Stomach (tissue), 9 donors: ENCODE results near the gene KPNA6. TPM values are rescaled to one million over a fixed set of nuclear protein-coding genes. Genes with fewer than 3 reads are reported as not detected.
"Not testable (repeated sequence)": the region's sequence is repeated elsewhere in the genome, so short reads cannot be mapped to it uniquely, and the experiment has no call there.

Source experiments
- DNase-seq, 2 donors: peaks; one replicate each; pipeline versions ENCODE4 v3.0.0 to v3.0.0-alpha.2; 2013 to 2019
- H3K27ac ChIP-seq, 5 donors: fragments of 200-600 bp in 4 of 5; sonication (generic) in 4 of 5; one replicate each; pipeline ENCODE4 v1.5.1; 2013 to 2019; ENCODE audit warnings: mild to moderate bottlenecking in 1 of 5, moderate library complexity in 1 of 5
- H3K27me3 ChIP-seq, 3 donors: fragments of 200-600 bp; sonication (generic); one replicate each; pipeline ENCODE4 v1.5.1; 2017 to 2019; ENCODE audit warnings: mixed run types in 1 of 3
- H3K36me3 ChIP-seq, 4 donors: fragments of 200-600 bp; sonication (generic); 1 replicate in 3 of 4; 2 replicates in 1 of 4; pipeline ENCODE4 v1.5.1; 2016 to 2019
- H3K4me1 ChIP-seq, 4 donors: fragments of 200-600 bp; sonication (generic); one replicate each; pipeline ENCODE4 v1.5.1; 2016 to 2019
- H3K4me3 ChIP-seq, 4 donors: fragments of 200-600 bp; sonication (generic) in 3 of 4; one replicate each; pipeline ENCODE4 v1.5.1; 2016 to 2019; ENCODE audit warnings: mild to moderate bottlenecking in 1 of 4
- H3K9me3 ChIP-seq, 4 donors: fragments of 200-600 bp; sonication (generic); one replicate each; pipeline ENCODE4 v1.5.1; 2016 to 2019
- CTCF ChIP-seq, 7 experiments: fragments of 450-650 bp in 4 of 7; fragments of 200-600 bp in 3 of 7; sonication (generic) in 3 of 7; IDR thresholded peaks; one replicate each; pipeline ENCODE4 v1.5.1; 2016 to 2019; ENCODE audit warnings: antibody characterized with exemption in 7 of 7, control low read depth in 2 of 7, mild to moderate bottlenecking in 1 of 7
- EP300 ChIP-seq: sonication (generic); formaldehyde crosslinking; IDR thresholded peaks from one replicate; pipeline ENCODE4 v1.6.1; 2017; ENCODE audit warnings: antibody characterized with exemption
- POLR2A ChIP-seq, 4 donors: fragments of 450-650 bp; IDR thresholded peaks; one replicate each; pipeline ENCODE4 v1.6.1; 2016; ENCODE audit warnings: antibody characterized with exemption in 4 of 4, control low read depth in 2 of 4, mild to moderate bottlenecking in 1 of 4, moderate library complexity in 1 of 4
- POLR2AphosphoS5 ChIP-seq, 3 donors: sonication (generic); formaldehyde crosslinking; IDR thresholded peaks; one replicate each; pipeline ENCODE4 v1.6.1; 2016; ENCODE audit warnings: antibody characterized with exemption in 3 of 3
- WGBS, 5 donors: extraction: QIAGEN DNeasy Blood & Tissue Kit in 3 of 5; methylation state at CpG; one replicate each; pipeline versions ENCODE4 v1.1.5 to v1.1.7; 2013 to 2018; 5-methylcytosine and 5-hydroxymethylcytosine counted together
- intact Hi-C: fragments of 100-400 bp; cut with DNase I; formaldehyde crosslinking; loops from one replicate; pipeline ENCODE4 v1.15.1; 2023; ENCODE audit warnings: low total_unique reads
- polyA plus RNA-seq, 3 donors: library from polyadenylated mRNA; stranded (reverse); fragments of 200-250 nt; gene quantifications; one replicate each; pipeline ENCODE4 v1.2.3, GENCODE V29; 2013
- total RNA-seq, 5 donors: library from RNA; depleted of rRNA; stranded (reverse); fragments of >200 nt; gene quantifications; one replicate each; pipeline versions ENCODE4 v1.1.0 to v1.2.3, GENCODE V29; 2014 to 2016
- donor health status: healthy with polysubstance abuse.
- donor health status: Bipolar disorder and iron deficiency.
- donor health status: healthy.

The KPNA6 gene
- total and polyA plus RNA-seq, 8 donors = 7.6 to 38.0 (median 17.7) TPM

- Histone ChIP-seq H3K27ac (peak overlapping the region in 1 of 5 donors; percentile 5), H3K9me3 (no peaks in the 10 kb centered on the region), H3K36me3 (peaks cover 71 to 100% (median 98%) of the 10 kb centered on the region in 4 donors), H3K4me3 (no peak overlapping the region), H3K4me1 (no peaks in the 10 kb centered on the region), H3K27me3 (no peaks in the 10 kb centered on the region)
- 68 to 78% (median 70%) methylated on average over 2 of the region's 2 CpGs for WGBS, 5 donors
- peak in 1 of 3 donors; percentile 9 for TF ChIP-seq POLR2AphosphoS5 (IDR thresholded peaks at IDR 0.05)
- TF ChIP-seq EP300 = no peak
- DNase-seq = peak in 1 of 2 donors; percentile 23
- intact Hi-C loops = no loop called here
These were observed 55.5 kb downstream of the KPNA6 start for GRCh38 chr1:32163405-32163804.

GRCh38 chr1:32165633-32166032 is 57.8 kb downstream of the KPNA6 start:
- not testable (repeated sequence) for H3K4me3 ChIP-seq

GRCh38 chr1:32170991-32171390 is 63.1 kb downstream of the KPNA6 start:
- DNase-seq = no peak
- WGBS, 5 donors = 71 to 80% (median 76%) methylated on average over 4 of the region's 4 CpGs
- intact Hi-C loops = no loop called here
- H3K36me3 ChIP-seq = peaks cover 55 to 93% (median 92%) of the 10 kb centered on the region in 4 donors
- H3K4me3 ChIP-seq = no peak overlapping the region
- H3K27ac ChIP-seq = no peak overlapping the region
- no peaks in the 10 kb centered on the region for H3K4me1 ChIP-seq
- TF ChIP-seq CTCF (IDR thresholded peaks at IDR 0.05) (no peak), POLR2AphosphoS5 (IDR thresholded peaks at IDR 0.05) (no peak), EP300 (no peak), POLR2A (IDR thresholded peaks at IDR 0.05) (no peak)
- no peaks in the 10 kb centered on the region for H3K9me3 ChIP-seq
- H3K27me3 ChIP-seq = no peaks in the 10 kb centered on the region

More at GRCh38 chr1:32165633-32166032, 57.8 kb downstream of the KPNA6 start:
- H3K27ac ChIP-seq, H3K27me3 ChIP-seq, DNase-seq, H3K4me1 ChIP-seq, intact Hi-C loops, H3K9me3 ChIP-seq: not testable (repeated sequence)
- H3K36me3 ChIP-seq = peaks cover 61 to 100% (median 98%) of the 10 kb centered on the region in 4 donors
- WGBS, 5 donors = 91 to 97% (median 95%) methylated on average over 10 of the region's 10 CpGs

- H3K27me3 ChIP-seq = no peaks in the 10 kb centered on the region
- H3K4me1 ChIP-seq = no peaks in the 10 kb centered on the region
- DNase-seq = no peak
- no peak overlapping the region for H3K4me3 ChIP-seq
- no peak for TF ChIP-seq EP300
- no peak for TF ChIP-seq CTCF (IDR thresholded peaks at IDR 0.05)
- no peak for TF ChIP-seq POLR2A (IDR thresholded peaks at IDR 0.05)
- TF ChIP-seq POLR2AphosphoS5 (IDR thresholded peaks at IDR 0.05) = no peak
- WGBS, 5 donors = 87 to 100% (median 97%) methylated on average over 1 of the region's 1 CpG
- intact Hi-C loops = no loop called here
- H3K36me3 ChIP-seq = peaks cover 41 to 76% (median 75%) of the 10 kb centered on the region in 4 donors
- no peaks in the 10 kb centered on the region for H3K9me3 ChIP-seq
- H3K27ac ChIP-seq = no peak overlapping the region
These were observed 64.9 kb downstream of the KPNA6 start for GRCh38 chr1:32172621-32173245.

GRCh38 chr1:32178380-32179192 is 70.7 kb downstream of the KPNA6 start:
- H3K27ac ChIP-seq = peak overlapping the region; percentile 39 to 97 (median 96)
- no peak for TF ChIP-seq CTCF (IDR thresholded peaks at IDR 0.05)
- TF ChIP-seq EP300 = no peak
- no peak for TF ChIP-seq POLR2AphosphoS5 (IDR thresholded peaks at IDR 0.05)
- TF ChIP-seq POLR2A (IDR thresholded peaks at IDR 0.05) = no peak
- 74 to 83% (median 79%) methylated on average over 7 of the region's 7 CpGs for WGBS, 5 donors

More at GRCh38 chr1:32178380-32179192, 70.7 kb downstream of the KPNA6 start:
- no peaks in the 10 kb centered on the region for H3K9me3 ChIP-seq
- no peaks in the 10 kb centered on the region for H3K27me3 ChIP-seq
- intact Hi-C loops = no loop called here
- H3K4me3 ChIP-seq = peak overlapping the region; percentile 64 to 78 (median 64)
- peaks cover 30 to 44% (median 37%) of the 10 kb centered on the region in 4 donors for H3K4me1 ChIP-seq
- H3K36me3 ChIP-seq = peaks cover 0 to 40% (median 39%) of the 10 kb centered on the region in 4 donors
- DNase-seq = no peak
